Measurements from ENCODE around the gene PDE5A. TPM values are rescaled to one million over a fixed set of nuclear protein-coding genes. Genes with fewer than 3 reads are reported as not detected.

Gene PDE5A
- total RNA-seq, 1 donor from 2014 or later: 58.0 TPM

- no peak for TF ChIP-seq CTCF (IDR thresholded peaks at IDR 0.05)
- ATAC-seq (no peak), DNase-seq (no peak)
- intact Hi-C loops (cut with DNase I): no loop called here
- Histone ChIP-seq H3K9me3 (no peaks in the 10 kb centered on the region), H3K4me3 (no peak overlapping the region), H3K27ac (no peak overlapping the region), H3K27me3 (no peaks in the 10 kb centered on the region), H3K4me1 (no peaks in the 10 kb centered on the region), H3K36me3 (no peaks in the 10 kb centered on the region)
These were observed 31.2 kb downstream of the PDE5A start for GRCh38 chr4:119597377-119597776.

- no peak for TF ChIP-seq CTCF (IDR thresholded peaks at IDR 0.05)
- H3K9me3 ChIP-seq: no peaks in the 10 kb centered on the region
- H3K36me3 ChIP-seq: no peaks in the 10 kb centered on the region
- no peak overlapping the region for H3K27ac ChIP-seq
- H3K4me1 ChIP-seq: no peaks in the 10 kb centered on the region
- no peak for DNase-seq
- no peak for ATAC-seq
- intact Hi-C loops (cut with DNase I): no loop called here
- no peaks in the 10 kb centered on the region for H3K27me3 ChIP-seq
- H3K4me3 ChIP-seq: no peak overlapping the region
These were observed 34.9 kb downstream of the PDE5A start for GRCh38 chr4:119593698-119594097.

- Histone ChIP-seq H3K36me3 (no peaks in the 10 kb centered on the region), H3K27ac (no peak overlapping the region), H3K4me3 (no peak overlapping the region), H3K27me3 (no peaks in the 10 kb centered on the region), H3K4me1 (no peaks in the 10 kb centered on the region), H3K9me3 (no peaks in the 10 kb centered on the region)
- intact Hi-C loops (cut with DNase I): no loop called here
- no peak for DNase-seq
- no peak for ATAC-seq
- TF ChIP-seq CTCF (IDR thresholded peaks at IDR 0.05): no peak
These were observed 35.8 kb downstream of the PDE5A start for GRCh38 chr4:119592830-119593229.

- Histone ChIP-seq H3K9me3 (no peaks in the 10 kb centered on the region), H3K4me1 (no peaks in the 10 kb centered on the region), H3K27me3 (no peaks in the 10 kb centered on the region), H3K36me3 (no peaks in the 10 kb centered on the region), H3K4me3 (no peak overlapping the region), H3K27ac (no peak overlapping the region)
- TF ChIP-seq CTCF (IDR thresholded peaks at IDR 0.05): no peak
- DNase-seq (no peak), ATAC-seq (no peak)
- intact Hi-C loops (cut with DNase I): no loop called here
These were observed 39.4 kb downstream of the PDE5A start for GRCh38 chr4:119589165-119589564.

GRCh38 chr4:119587796-119588195 is 40.8 kb downstream of the PDE5A start:
- no peak for TF ChIP-seq CTCF (IDR thresholded peaks at IDR 0.05)
- ATAC-seq (no peak), DNase-seq (no peak)
- Histone ChIP-seq H3K4me1 (no peaks in the 10 kb centered on the region), H3K9me3 (no peaks in the 10 kb centered on the region), H3K4me3 (no peak overlapping the region), H3K27me3 (no peaks in the 10 kb centered on the region), H3K36me3 (no peaks in the 10 kb centered on the region), H3K27ac (no peak overlapping the region)
- intact Hi-C loops (cut with DNase I): no loop called here

GRCh38 chr4:119585771-119586170 is 42.8 kb downstream of the PDE5A start:
- Histone ChIP-seq H3K27me3 (no peaks in the 10 kb centered on the region), H3K4me3 (no peak overlapping the region), H3K27ac (no peak overlapping the region), H3K4me1 (no peaks in the 10 kb centered on the region), H3K36me3 (no peaks in the 10 kb centered on the region), H3K9me3 (no peaks in the 10 kb centered on the region)
- intact Hi-C loops (cut with DNase I): no loop called here
- ATAC-seq (no peak), DNase-seq (no peak)
- no peak for TF ChIP-seq CTCF (IDR thresholded peaks at IDR 0.05)
